Natural killer cell treated with Interleukin-12 subunit alpha and Interleukin-12 subunit beta and Interleukin-15 and Interleukin-18, amount 100 ng/mL, for 72 hours (primary cell): ENCODE data around the gene TENM4. TPM values are rescaled to one million over a fixed set of nuclear protein-coding genes. Genes with fewer than 3 reads are reported as not detected.

Source experiments
- ATAC-seq, 2 donors: fragments of 150-1000 bp; cut with Tn5 transposase in 1 of 2; sonication (Bioruptor Pico), chemical (Tn5 transposase) in 1 of 2; 2 replicates each; pipeline ENCODE4 v1.10.0; 2021
- DNase-seq: peaks from one replicate; pipeline ENCODE4 v3.0.0; 2022; ENCODE audit warnings: low spot score
- H3K27ac Mint-ChIP-seq, 2 donors: 1 replicate in 1 of 2; 2 replicates in 1 of 2; pipeline ENCODE4 v1.8.0; 2022; ENCODE audit warnings: mixed read lengths in 2 of 2, mild to moderate bottlenecking in 1 of 2, moderate library complexity in 1 of 2
- H3K27me3 Mint-ChIP-seq, 2 donors: 1 replicate in 1 of 2; 2 replicates in 1 of 2; pipeline ENCODE4 v1.8.0; 2022; ENCODE audit warnings: mixed read lengths in 2 of 2
- H3K36me3 Mint-ChIP-seq: one replicate; pipeline ENCODE4 v1.8.0; 2022; ENCODE audit warnings: mixed read lengths
- H3K4me1 Mint-ChIP-seq, 2 donors: 1 replicate in 1 of 2; 2 replicates in 1 of 2; pipeline ENCODE4 v1.8.0; 2022; ENCODE audit warnings: low read depth in 2 of 2, mixed read lengths in 2 of 2, mild to moderate bottlenecking in 1 of 2
- H3K4me3 Mint-ChIP-seq: one replicate; pipeline ENCODE4 v1.8.0; 2022; ENCODE audit warnings: mixed read lengths
- H3K9me3 Mint-ChIP-seq: 2 replicates; pipeline ENCODE4 v1.8.0; 2022; ENCODE audit warnings: mixed read lengths
- total RNA-seq, 2 donors: library from RNA; stranded (reverse); gene quantifications; one replicate each; pipeline ENCODE4 v1.2.3, GENCODE V29; 2022

TENM4 gene
- total RNA-seq, 2 donors from 2014 or later, result not detected

DNA sequence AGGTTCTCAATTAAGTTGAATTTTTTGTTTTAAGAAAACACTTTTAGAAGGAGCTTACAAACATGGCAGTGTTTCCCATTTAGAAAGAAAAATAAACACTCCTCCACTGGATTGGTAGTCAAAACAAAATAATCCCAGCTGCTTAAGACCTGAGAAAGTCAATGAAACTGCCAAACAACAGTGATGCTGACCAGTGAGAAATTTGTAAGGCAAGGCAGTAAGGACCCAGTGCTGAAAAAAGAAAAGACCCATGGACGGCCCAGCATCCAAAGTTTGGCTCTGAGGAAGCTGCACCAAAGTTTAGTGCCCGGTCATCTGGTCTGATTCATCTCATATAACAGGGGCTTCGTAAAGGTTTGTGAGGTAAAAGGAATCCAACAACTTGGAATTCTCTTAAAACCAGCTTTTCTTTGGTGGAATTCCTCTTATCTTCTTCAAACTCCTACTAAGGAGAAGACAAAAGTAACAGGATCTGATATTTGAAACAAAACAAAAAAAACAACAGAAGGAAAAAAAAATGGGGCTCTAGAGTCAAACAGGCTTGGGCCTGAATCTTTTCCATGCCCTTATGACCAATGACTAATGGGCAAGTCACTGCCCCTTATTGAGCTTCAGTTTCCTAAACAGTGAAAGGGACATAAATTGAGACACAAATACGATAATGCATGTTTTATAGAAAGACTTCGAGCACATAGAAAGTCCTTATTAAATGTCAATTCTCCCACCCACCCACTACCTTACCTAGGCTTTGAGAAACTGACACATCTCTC lies 483.2 kb downstream of the TENM4 start:
- DNase-seq, result no peak
- Mint-ChIP-seq H3K4me3 (no peak overlapping the region), H3K9me3 (no peaks in the 10 kb centered on the region), H3K27me3 (peaks cover 8 to 14% of the 10 kb centered on the region in 2 donors), H3K36me3 (no peaks in the 10 kb centered on the region), H3K4me1 (peaks cover 0 to 3% of the 10 kb centered on the region in 2 donors), H3K27ac (no peak overlapping the region)
- no peak for ATAC-seq

DNA sequence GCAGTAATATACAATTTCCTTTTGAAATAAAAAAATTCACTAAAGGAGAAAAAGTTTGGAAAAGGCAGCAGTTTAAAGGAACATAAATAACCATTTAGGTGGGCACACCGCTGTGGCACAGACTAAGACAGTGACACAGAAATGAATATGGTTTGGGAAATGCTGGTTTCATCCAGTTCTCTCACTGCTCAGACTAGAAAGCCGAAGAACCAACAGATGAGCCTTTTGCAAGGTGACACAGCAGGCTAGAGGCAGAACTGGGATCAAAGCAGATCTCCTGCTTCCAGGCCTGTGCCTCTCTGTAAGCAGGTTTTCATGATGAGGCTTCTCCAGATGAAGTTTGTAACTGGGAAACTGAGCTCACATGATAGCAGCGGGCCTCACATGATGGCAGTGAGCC lies 486.1 kb downstream of the TENM4 start:
- Mint-ChIP-seq H3K27ac (no peak overlapping the region), H3K27me3 (peaks cover 3 to 6% of the 10 kb centered on the region in 2 donors), H3K9me3 (no peaks in the 10 kb centered on the region), H3K4me1 (no peaks in the 10 kb centered on the region), H3K4me3 (no peak overlapping the region), H3K36me3 (no peaks in the 10 kb centered on the region)
- ATAC-seq (no peak), DNase-seq (no peak)

DNA sequence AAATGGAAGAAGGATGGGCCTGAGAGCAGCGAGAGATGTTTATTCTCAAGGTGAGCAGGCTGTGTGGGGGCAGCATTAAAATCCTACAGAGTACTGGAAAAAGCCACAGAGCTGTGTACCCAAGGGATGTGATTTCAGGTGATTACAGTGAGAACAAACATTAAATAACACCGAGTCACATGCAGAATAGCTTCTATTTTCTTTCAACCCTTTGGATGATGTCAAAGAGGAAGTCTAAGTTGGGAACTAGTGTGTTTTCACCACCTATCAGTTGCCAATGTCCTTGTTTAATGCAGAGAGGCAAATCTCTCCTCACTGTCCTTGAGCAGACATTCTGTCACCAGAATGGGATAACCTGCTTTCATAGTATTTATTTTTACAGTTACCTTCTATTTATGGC lies 486.6 kb downstream of the TENM4 start:
- no peak overlapping the region for H3K4me3 Mint-ChIP-seq
- H3K27ac Mint-ChIP-seq, result no peak overlapping the region
- H3K9me3 Mint-ChIP-seq, result no peaks in the 10 kb centered on the region
- no peaks in the 10 kb centered on the region for H3K36me3 Mint-ChIP-seq
- no peak for DNase-seq
- no peaks in the 10 kb centered on the region for H3K4me1 Mint-ChIP-seq
- ATAC-seq, result no peak
- peaks cover 3 to 6% of the 10 kb centered on the region in 2 donors for H3K27me3 Mint-ChIP-seq

DNA sequence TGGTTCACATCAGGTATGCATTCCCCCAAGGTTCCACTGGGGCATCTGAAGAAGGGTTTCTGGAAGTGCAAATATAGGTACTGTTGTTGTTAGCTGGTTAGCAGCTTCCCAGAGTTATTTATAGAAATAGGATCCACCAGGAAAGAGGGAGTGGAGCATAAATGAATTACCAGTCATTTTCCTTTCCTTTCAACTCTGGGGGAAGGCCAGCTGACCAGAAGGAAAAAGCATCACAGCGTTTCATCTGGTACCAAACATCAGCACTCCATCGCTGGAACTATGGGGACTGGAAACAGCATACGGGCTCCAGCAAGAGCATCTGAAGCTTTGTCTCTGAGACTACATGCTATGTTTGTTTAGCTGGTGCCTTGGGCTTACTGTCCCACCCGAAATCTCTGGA lies 487.9 kb downstream of the TENM4 start:
- Mint-ChIP-seq H3K36me3 (no peaks in the 10 kb centered on the region), H3K27me3 (peaks cover 3 to 6% of the 10 kb centered on the region in 2 donors), H3K9me3 (no peaks in the 10 kb centered on the region), H3K4me3 (no peak overlapping the region), H3K27ac (no peak overlapping the region), H3K4me1 (no peaks in the 10 kb centered on the region)
- ATAC-seq (no peak), DNase-seq (no peak)

DNA sequence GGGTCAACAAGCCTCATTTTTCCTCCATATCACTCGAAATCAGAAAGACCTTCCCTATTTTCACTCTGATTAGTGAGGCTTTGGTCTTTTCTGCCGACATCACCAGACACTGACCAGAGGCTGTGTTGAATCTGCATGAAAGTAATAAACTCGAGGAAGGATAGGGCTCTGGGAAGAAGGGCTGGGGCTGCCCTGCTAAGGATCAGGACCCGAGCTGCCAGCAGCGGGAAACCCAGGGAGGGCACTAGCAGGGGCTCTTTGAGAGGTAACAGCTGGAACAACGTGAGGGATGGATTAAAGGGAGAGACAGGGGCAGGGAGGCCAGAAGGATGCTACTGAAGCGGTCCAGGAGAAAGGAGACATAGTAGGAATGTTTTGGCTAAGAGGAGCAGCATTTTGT lies 488.7 kb downstream of the TENM4 start:
- ATAC-seq (no peak), DNase-seq (no peak)
- H3K4me3 Mint-ChIP-seq, result no peak overlapping the region
- H3K36me3 Mint-ChIP-seq, result no peaks in the 10 kb centered on the region
- no peak overlapping the region for H3K27ac Mint-ChIP-seq
- no peaks in the 10 kb centered on the region for H3K4me1 Mint-ChIP-seq
- no peaks in the 10 kb centered on the region for H3K9me3 Mint-ChIP-seq
- H3K27me3 Mint-ChIP-seq, result peaks cover 3 to 6% of the 10 kb centered on the region in 2 donors

DNA sequence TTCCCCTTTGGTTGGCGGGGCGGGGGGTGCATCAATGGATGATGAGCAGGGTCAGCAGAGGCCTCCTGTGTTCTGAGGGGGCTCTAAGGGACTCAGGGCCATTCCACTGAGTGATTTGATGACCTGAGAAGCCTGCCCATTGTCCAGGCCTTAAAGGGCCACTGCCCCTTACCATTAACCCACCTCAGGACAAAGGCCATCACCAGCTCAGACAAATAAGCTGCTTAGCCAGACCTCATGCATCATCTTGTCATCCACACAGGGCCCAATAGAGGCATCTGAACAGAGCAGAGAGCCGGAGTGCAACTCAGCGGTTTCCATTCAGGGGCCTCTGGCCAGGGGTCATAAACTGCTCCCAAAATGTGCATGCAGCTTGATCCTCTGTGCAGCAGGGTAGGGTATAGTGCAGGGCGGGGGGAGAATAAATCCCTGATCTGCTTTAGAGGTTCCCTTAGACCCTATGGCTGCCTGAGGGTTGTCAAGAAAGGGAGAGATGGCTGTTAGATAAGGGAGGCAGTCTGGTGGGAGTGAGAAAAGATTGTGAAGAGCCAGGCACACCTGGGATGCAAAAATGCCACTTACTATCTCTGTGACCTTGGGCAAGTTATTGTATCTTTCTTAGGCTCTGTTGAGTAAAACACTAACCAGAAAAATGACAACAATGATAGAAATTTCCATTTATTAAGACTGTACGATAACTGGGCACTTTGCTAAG lies 490.7 kb downstream of the TENM4 start:
- no peak for ATAC-seq
- Mint-ChIP-seq H3K4me3 (no peak overlapping the region), H3K4me1 (no peaks in the 10 kb centered on the region), H3K9me3 (no peaks in the 10 kb centered on the region), H3K27ac (no peak overlapping the region), H3K27me3 (peaks cover 3 to 6% of the 10 kb centered on the region in 2 donors), H3K36me3 (no peaks in the 10 kb centered on the region)
- DNase-seq, result no peak

DNA sequence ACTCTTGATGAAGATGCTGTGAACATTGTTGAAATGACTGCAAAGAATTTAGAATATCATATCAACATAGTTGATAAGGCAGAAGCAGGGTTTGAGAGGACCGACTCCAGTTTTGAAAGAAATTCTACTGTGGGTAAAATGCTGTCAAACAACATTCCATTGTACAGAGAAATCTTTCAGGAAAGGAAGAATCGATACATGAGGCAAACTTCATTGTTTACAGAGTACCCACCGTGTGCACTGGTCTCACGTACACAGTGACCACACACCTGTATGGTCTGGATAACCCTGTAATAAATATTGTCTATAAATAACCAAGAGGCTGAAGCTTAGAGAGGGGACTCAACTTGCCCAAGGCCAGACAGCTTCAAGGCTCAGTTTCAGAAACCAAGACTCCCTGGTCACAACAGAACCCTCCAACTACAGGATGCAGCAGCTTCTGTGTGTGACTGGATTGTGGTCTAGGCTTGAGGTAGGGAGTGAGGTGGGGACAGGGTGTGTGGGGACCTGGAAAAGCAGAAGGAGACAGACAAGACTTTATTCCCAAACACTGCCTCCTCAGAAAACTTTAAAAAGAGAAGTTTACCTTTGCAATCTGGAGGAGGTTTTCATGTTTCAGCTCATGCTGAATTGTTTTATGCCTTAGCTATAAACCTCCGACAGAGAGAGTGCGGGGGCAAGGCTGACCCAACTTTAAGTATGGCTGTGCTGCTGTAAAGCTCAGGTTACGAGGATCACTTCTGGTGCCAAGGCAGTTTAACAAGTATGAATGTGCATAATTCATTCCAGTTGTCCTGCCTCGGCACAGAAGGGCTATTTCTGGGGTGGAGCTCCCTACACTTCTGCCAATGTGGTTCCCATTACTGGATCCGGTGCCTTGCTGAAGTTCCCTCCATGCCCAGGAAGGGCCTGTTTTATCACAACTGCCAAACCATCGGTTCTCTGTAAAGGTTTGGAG lies 493.6 kb downstream of the TENM4 start:
- Mint-ChIP-seq H3K9me3 (no peaks in the 10 kb centered on the region), H3K4me3 (no peak overlapping the region), H3K27ac (no peak overlapping the region)

DNA sequence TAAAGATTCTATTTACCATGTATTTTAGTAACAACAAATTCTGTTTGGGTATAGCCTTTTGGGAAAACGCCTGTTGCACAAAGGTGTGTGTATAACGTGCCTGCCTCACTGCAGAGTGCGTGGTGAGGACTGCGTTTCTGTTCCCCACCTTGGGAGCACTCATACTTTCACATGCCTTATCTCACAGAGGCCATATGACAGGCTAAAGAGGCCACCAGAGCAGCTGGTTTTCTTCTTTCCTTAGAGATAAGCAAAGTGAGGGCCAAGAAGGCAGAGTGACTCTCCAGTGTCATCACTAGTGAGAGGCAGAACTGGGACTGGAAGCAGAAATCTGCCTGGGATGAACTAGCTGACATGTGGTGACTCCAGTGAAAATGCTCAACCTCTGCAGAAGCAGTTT lies 497.0 kb downstream of the TENM4 start:
- Mint-ChIP-seq H3K4me1 (no peaks in the 10 kb centered on the region), H3K27ac (no peak overlapping the region), H3K4me3 (no peak overlapping the region), H3K9me3 (no peaks in the 10 kb centered on the region), H3K27me3 (peaks cover 0 to 7% of the 10 kb centered on the region in 2 donors), H3K36me3 (no peaks in the 10 kb centered on the region)
- ATAC-seq (no peak), DNase-seq (no peak)

More for the DNA sequence above, 493.6 kb downstream of the TENM4 start:
- no peaks in the 10 kb centered on the region for H3K4me1 Mint-ChIP-seq
- H3K27me3 Mint-ChIP-seq, result peaks cover 3 to 4% of the 10 kb centered on the region in 2 donors
- ATAC-seq (no peak), DNase-seq (no peak)
- H3K36me3 Mint-ChIP-seq, result no peaks in the 10 kb centered on the region

DNA sequence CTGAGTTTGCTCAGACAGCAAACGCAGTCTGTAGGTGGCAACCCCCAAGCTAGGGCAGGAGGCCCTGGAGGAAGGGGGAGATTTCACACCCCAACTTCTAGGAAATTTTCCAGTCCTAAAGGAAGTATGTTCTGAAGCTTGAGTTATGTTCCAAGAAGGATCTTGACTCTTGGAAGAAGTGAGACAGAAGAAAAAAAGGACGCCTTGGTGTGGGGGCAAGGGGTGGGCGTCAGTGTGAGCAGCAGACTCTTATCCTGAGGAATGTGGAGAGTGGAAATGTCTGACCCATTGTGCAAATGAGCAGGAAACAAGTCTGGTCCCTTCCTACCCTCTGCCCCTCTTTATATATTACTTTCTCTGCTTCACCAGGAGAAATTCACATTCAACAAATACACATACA lies 497.7 kb downstream of the TENM4 start:
- H3K9me3 Mint-ChIP-seq, result no peaks in the 10 kb centered on the region
- H3K36me3 Mint-ChIP-seq, result no peaks in the 10 kb centered on the region
- no peak overlapping the region for H3K4me3 Mint-ChIP-seq
- no peak for ATAC-seq
- H3K4me1 Mint-ChIP-seq, result no peaks in the 10 kb centered on the region
- H3K27me3 Mint-ChIP-seq, result peaks cover 0 to 10% of the 10 kb centered on the region in 2 donors
- no peak for DNase-seq
- H3K27ac Mint-ChIP-seq, result no peak overlapping the region

DNA sequence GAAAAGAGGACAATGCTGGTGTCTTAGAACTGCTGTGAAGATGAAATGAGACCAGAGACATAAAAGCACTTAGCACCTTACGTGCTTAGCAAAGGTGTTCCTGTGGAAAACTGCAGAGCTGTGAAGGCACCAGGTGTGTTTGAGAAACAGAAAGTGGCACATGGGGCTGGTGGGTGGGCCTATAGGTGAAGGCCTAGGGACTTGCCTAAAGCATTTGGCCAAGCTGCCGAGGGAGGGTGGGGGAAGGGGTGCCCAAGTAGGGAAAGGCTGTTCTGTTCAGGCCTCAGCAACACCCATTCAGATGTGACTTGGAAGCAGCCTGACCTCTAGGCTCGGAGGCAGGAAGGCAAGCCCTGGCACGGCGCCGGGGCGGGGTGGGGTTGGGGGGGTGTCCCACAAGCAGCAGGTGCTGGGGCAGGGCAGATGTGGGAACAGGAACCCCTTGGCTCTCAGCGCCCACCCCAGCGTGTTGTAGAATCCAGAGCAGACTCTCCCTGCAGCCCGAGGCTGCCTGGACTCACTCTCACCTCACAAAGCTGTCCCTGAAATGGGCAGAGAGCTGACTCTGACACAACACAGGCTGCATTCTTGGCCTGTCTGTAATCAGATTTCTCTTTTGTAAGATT lies 499.5 kb downstream of the TENM4 start:
- ATAC-seq (peak in 1 of 2 donors; percentile 24), DNase-seq (no peak)
- Mint-ChIP-seq H3K9me3 (no peaks in the 10 kb centered on the region), H3K27me3 (peaks cover 0 to 20% of the 10 kb centered on the region in 2 donors), H3K36me3 (no peaks in the 10 kb centered on the region), H3K27ac (no peak overlapping the region), H3K4me3 (no peak overlapping the region), H3K4me1 (no peaks in the 10 kb centered on the region)

DNA sequence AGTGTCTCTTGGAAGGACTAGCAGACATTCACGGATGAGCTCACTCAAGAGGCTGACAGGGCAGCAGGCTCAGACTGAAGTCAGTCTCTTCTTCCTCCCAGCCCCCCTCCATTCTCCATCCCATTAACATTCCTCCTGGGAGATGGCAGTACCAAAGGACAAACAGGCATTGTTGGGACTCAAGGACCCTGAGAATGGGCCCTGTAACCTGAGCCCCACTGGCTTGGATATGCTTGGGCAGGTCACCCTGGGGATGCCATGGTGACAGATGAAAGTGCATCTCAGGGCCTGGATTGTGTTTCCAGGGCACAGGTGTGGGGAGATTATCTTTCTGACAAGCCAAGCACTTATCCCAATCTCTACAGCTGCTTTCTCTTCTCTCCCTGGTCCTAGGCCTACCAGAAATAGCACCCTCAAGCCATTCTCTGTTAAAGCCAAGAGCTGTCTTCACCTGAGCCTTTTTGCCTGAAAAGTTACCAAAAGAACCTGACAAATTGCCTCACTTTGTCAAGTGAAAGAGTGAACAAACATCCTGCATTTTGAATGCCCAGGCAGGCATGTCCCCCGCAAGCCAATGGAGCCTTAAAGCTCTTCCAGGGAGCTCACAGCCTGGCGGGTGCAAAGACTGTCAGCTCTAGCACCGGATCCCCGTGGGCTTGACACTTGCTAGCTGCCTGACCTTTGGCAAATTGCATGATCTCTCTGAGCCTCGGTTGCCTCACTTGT lies 500.2 kb downstream of the TENM4 start:
- Mint-ChIP-seq H3K4me3 (no peak overlapping the region), H3K27me3 (peaks cover 3 to 20% of the 10 kb centered on the region in 2 donors), H3K27ac (no peak overlapping the region), H3K4me1 (no peaks in the 10 kb centered on the region), H3K9me3 (no peaks in the 10 kb centered on the region), H3K36me3 (no peaks in the 10 kb centered on the region)
- DNase-seq, result no peak
- no peak for ATAC-seq

DNA sequence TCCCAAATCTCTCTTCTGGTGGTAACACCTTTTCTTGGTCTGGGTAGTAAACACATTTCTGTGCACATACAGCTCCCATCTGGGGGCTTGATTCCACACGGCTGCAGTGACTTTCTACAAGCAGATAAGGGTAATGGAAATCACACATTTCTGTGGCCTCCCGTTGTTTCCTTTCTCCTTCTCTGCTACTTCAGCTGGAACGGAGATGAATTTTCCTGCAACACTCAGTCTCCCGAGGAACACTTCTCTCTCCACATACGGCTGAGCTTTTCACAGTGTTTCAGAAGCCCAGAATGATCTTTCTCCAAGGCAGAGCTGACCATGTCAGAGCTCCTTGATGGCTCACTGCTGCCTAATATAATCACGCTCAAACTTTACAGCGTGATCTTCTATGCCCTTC lies 501.9 kb downstream of the TENM4 start:
- Mint-ChIP-seq H3K36me3 (no peaks in the 10 kb centered on the region), H3K4me3 (no peak overlapping the region), H3K27me3 (peaks cover 3 to 20% of the 10 kb centered on the region in 2 donors), H3K4me1 (no peaks in the 10 kb centered on the region), H3K9me3 (no peaks in the 10 kb centered on the region), H3K27ac (no peak overlapping the region)
- ATAC-seq (no peak), DNase-seq (no peak)

DNA sequence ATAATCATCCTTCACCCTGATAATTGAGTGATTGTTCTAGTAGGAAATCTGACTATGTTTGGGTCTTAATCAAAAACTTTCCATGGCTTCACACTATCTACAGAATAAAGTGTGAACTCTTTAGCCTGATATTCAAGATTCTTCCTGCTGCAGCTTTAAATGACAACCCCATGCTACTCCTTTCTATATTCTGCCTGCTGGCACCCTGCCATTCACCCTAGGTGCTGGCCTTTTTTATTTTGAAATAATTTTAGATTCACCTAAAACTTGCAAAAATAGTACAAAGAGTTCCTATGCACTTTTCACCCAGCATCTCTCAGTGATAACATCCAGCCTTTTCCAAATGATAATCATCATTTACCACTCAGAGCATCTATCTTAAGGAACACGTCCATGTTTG lies 502.8 kb downstream of the TENM4 start:
- Mint-ChIP-seq H3K27ac (no peak overlapping the region), H3K36me3 (no peaks in the 10 kb centered on the region), H3K4me3 (no peak overlapping the region), H3K27me3 (peaks cover 3 to 20% of the 10 kb centered on the region in 2 donors), H3K9me3 (no peaks in the 10 kb centered on the region), H3K4me1 (no peaks in the 10 kb centered on the region)
- ATAC-seq, result no peak
- DNase-seq, result no peak
